ENCODE results near the gene CCDC7.
"Not testable (repeated sequence)": the region's sequence is repeated elsewhere in the genome, so short reads cannot be mapped to it uniquely, and the experiment has no call there.

CCDC7 gene

GRCh38 chr10:32865170-32865569 lies 419.2 kb downstream of the CCDC7 start:
- no peak for DNase-seq (ENCODE audit: low read depth in 2 of 2, low spot score in 1 of 2)

GRCh38 chr10:32877915-32878314 lies 432.0 kb downstream of the CCDC7 start:
- no peak for DNase-seq (ENCODE audit: low read depth in 2 of 2, low spot score in 1 of 2)

GRCh38 chr10:32878646-32879045 lies 432.7 kb downstream of the CCDC7 start:
- no peak for DNase-seq (ENCODE audit: low read depth in 2 of 2, low spot score in 1 of 2)

GRCh38 chr10:32882076-32882475 lies 436.1 kb downstream of the CCDC7 start:
- DNase-seq (ENCODE audit: low read depth in 2 of 2, low spot score in 1 of 2): no peak

- DNase-seq (ENCODE audit: low read depth in 2 of 2, low spot score in 1 of 2): no peak
These were observed 441.5 kb downstream of the CCDC7 start for GRCh38 chr10:32887481-32887880.

GRCh38 chr10:32888161-32888927 lies 442.4 kb downstream of the CCDC7 start:
- no peak for DNase-seq (ENCODE audit: low read depth in 2 of 2, low spot score in 1 of 2)

- no peak for DNase-seq (ENCODE audit: low read depth in 2 of 2, low spot score in 1 of 2)
These were observed 443.8 kb downstream of the CCDC7 start for GRCh38 chr10:32889631-32890212.

GRCh38 chr10:32890444-32890843 lies 444.5 kb downstream of the CCDC7 start:
- DNase-seq (ENCODE audit: low read depth in 2 of 2, low spot score in 1 of 2): no peak

- DNase-seq (ENCODE audit: low read depth in 2 of 2, low spot score in 1 of 2): no peak
These were observed 445.3 kb downstream of the CCDC7 start for GRCh38 chr10:32891261-32891660.

- no peak for DNase-seq (ENCODE audit: low read depth in 2 of 2, low spot score in 1 of 2)
These were observed 447.5 kb downstream of the CCDC7 start for GRCh38 chr10:32893434-32893833.

- DNase-seq (ENCODE audit: low read depth in 2 of 2, low spot score in 1 of 2): no peak
These were observed 448.1 kb downstream of the CCDC7 start for GRCh38 chr10:32893916-32894664.

- DNase-seq (ENCODE audit: low read depth in 2 of 2, low spot score in 1 of 2): not testable (repeated sequence)
These were observed 449.4 kb downstream of the CCDC7 start for GRCh38 chr10:32895200-32895968.

GRCh38 chr10:32901815-32902214 lies 455.9 kb downstream of the CCDC7 start:
- DNase-seq (ENCODE audit: low read depth in 2 of 2, low spot score in 1 of 2): no peak

- no peak for DNase-seq (ENCODE audit: low read depth in 2 of 2, low spot score in 1 of 2)
These were observed 459.5 kb downstream of the CCDC7 start for GRCh38 chr10:32905466-32905865.

- DNase-seq (ENCODE audit: low read depth in 2 of 2, low spot score in 1 of 2): no peak
These were observed 460.7 kb downstream of the CCDC7 start for GRCh38 chr10:32906595-32906994.

GRCh38 chr10:32909456-32909855 lies 463.5 kb downstream of the CCDC7 start:
- no peak for DNase-seq (ENCODE audit: low read depth in 2 of 2, low spot score in 1 of 2)

GRCh38 chr10:32909970-32910369 lies 464.0 kb downstream of the CCDC7 start:
- not testable (repeated sequence) for DNase-seq (ENCODE audit: low read depth in 2 of 2, low spot score in 1 of 2)

GRCh38 chr10:32911285-32912016 lies 465.5 kb downstream of the CCDC7 start:
- DNase-seq (ENCODE audit: low read depth in 2 of 2, low spot score in 1 of 2): no peak

- DNase-seq (ENCODE audit: low read depth in 2 of 2, low spot score in 1 of 2): not testable (repeated sequence)
These were observed 471.9 kb downstream of the CCDC7 start for GRCh38 chr10:32917817-32918216.

- no peak for DNase-seq (ENCODE audit: low read depth in 2 of 2, low spot score in 1 of 2)
These were observed 476.2 kb downstream of the CCDC7 start for GRCh38 chr10:32922170-32922569.

- no peak for DNase-seq (ENCODE audit: low read depth in 2 of 2, low spot score in 1 of 2)
These were observed 477.2 kb downstream of the CCDC7 start for GRCh38 chr10:32923134-32923533.

Data from stimulated activated CD8-positive, alpha-beta memory T cell treated with anti-CD3 and anti-CD28 coated beads, Interleukin-4, amount 100 ng/mL, for 4 hours (primary cell).